Keratinocyte (primary cell): ENCODE data around the gene MAMDC2. TPM values are rescaled to one million over a fixed set of nuclear protein-coding genes. Genes with fewer than 3 reads are reported as not detected.

Experiments used
- DNase-seq: peaks from one replicate; pipeline ENCODE4 v3.0.0-alpha.2; 2011; ENCODE audit warnings: low read depth, missing footprints, low spot score
- FAIRE-seq: peaks from 2 replicates; lab custom pipeline; 2011; peaks lifted over from hg19 to GRCh38; lab: Jason Lieb, UNC
- H2AFZ ChIP-seq: 2 replicates; pipeline ENCODE4 v1.6.0; 2012; ENCODE audit warnings: low read length, control low read depth, inconsistent platforms; ENCODE audit not compliant: control insufficient read depth
- H3K27ac ChIP-seq: 2 replicates; pipeline ENCODE4 v1.5.1; 2011; ENCODE audit warnings: low read length; ENCODE audit not compliant: control insufficient read depth, insufficient read depth
- H3K27me3 ChIP-seq: 3 replicates; pipeline ENCODE4 v1.6.0; 2011; ENCODE audit warnings: low read length; ENCODE audit not compliant: control insufficient read depth, insufficient read depth; ENCODE audit errors: extremely low read depth
- H3K36me3 ChIP-seq, 2 experiments: 2 replicates in 1 of 2; 3 replicates in 1 of 2; pipeline ENCODE4 v1.5.1; 2011; ENCODE audit warnings: low read length in 2 of 2, mild to moderate bottlenecking in 1 of 2; ENCODE audit not compliant: control insufficient read depth in 2 of 2, insufficient read depth in 2 of 2; ENCODE audit errors: extremely low read depth in 1 of 2
- H3K4me1 ChIP-seq: 3 replicates; pipeline ENCODE4 v1.5.1; 2011; ENCODE audit warnings: low read length; ENCODE audit not compliant: control insufficient read depth, insufficient read depth; ENCODE audit errors: extremely low read depth
- H3K4me2 ChIP-seq: 3 replicates; pipeline ENCODE4 v1.6.0; 2011; ENCODE audit warnings: low read depth, low read length; ENCODE audit not compliant: control insufficient read depth, insufficient read depth; ENCODE audit errors: extremely low read depth
- H3K4me3 ChIP-seq, 3 experiments: fragments of 200-600 bp in 1 of 3; sonication (generic) in 1 of 3; 2 replicates in 2 of 3; 3 replicates in 1 of 3; pipeline ENCODE4 v1.5.1; 2011 to 2016; ENCODE audit warnings: low read length in 3 of 3, mild to moderate bottlenecking in 3 of 3, control low read depth in 2 of 3, inconsistent platforms in 1 of 3, low read depth in 1 of 3, mixed read lengths in 1 of 3, mixed run types in 1 of 3, moderate library complexity in 1 of 3; ENCODE audit not compliant: control insufficient read depth in 2 of 3, insufficient read depth in 2 of 3; ENCODE audit errors: extremely low read depth in 1 of 3
- H3K79me2 ChIP-seq: 2 replicates; pipeline ENCODE4 v1.6.0; 2012; ENCODE audit warnings: low read length; ENCODE audit not compliant: control insufficient read depth, insufficient read depth
- H3K9ac ChIP-seq: 3 replicates; pipeline ENCODE4 v1.6.0; 2011; ENCODE audit warnings: low read length; ENCODE audit not compliant: control insufficient read depth, insufficient read depth; ENCODE audit errors: extremely low read depth
- H3K9me1 ChIP-seq: 3 replicates; pipeline ENCODE4 v1.6.0; 2011; ENCODE audit warnings: low read length; ENCODE audit not compliant: control insufficient read depth, insufficient read depth; ENCODE audit errors: extremely low read depth
- H3K9me3 ChIP-seq: 2 replicates; pipeline ENCODE4 v1.5.1; 2012; ENCODE audit warnings: low read depth, low read length; ENCODE audit not compliant: control insufficient read depth
- H4K20me1 ChIP-seq: 3 replicates; pipeline ENCODE4 v1.6.0; 2011; ENCODE audit warnings: low read length; ENCODE audit not compliant: control insufficient read depth, insufficient read depth; ENCODE audit errors: extremely low read depth
- CTCF ChIP-seq, 3 experiments: IDR thresholded peaks in 1 of 3; conservative IDR thresholded peaks in 1 of 3; optimal IDR thresholded peaks in 1 of 3; 2 replicates in 2 of 3; 3 replicates in 1 of 3; pipeline versions ENCODE3 to v1.5.1; 2011; ENCODE audit warnings: low read length in 3 of 3, mild to moderate bottlenecking in 3 of 3, moderate library complexity in 2 of 3, control low read depth in 1 of 3, inconsistent platforms in 1 of 3; ENCODE audit not compliant: insufficient read depth in 2 of 3; ENCODE audit errors: extremely low read depth in 1 of 3
- EZH2 ChIP-seq: IDR thresholded peaks from one replicate; pipeline ENCODE4 v1.6.1; 2012; ENCODE audit warnings: inconsistent platforms, mild to moderate bottlenecking, low read length, moderate library complexity
- dilution Hi-C: fragments of 300-500 bp; cut with MboI; formaldehyde crosslinking; loops from one replicate; pipeline ENCODE4 v1.7.0; 2020; ENCODE audit warnings: low sequenced_read_pairs; ENCODE audit not compliant: extremely low pct_ligation_motif_present
- polyA plus RNA-seq, 5 experiments: library from polyadenylated mRNA; depleted of rRNA in 3 of 5; stranded (reverse) in 3 of 5; stranded (forward) in 1 of 5; unstranded in 1 of 5; fragments of >200 nt; gene quantifications; 1 replicate in 1 of 5; 2 replicates in 3 of 5; 3 replicates in 1 of 5; pipeline versions ENCODE4 v1.2.1 to v1.2.3, GENCODE V29; 2011 to 2012; ENCODE audit warnings: missing spikeins in 2 of 5, low read depth in 1 of 5, low replicate concordance in 1 of 5

The MAMDC2 gene
- polyA plus RNA-seq, 1 donor (not counting 4 experiments of a cell fraction or from before 2014, with no cell fraction given) = 4.2 TPM

GRCh38 chr9:70031141-70031545, 12.5 kb upstream of the MAMDC2 start:
- Histone ChIP-seq H4K20me1 (no peaks in the 10 kb centered on the region), H3K4me1 (peaks cover 15% of the 10 kb centered on the region), H3K27ac (peak overlapping the region; percentile 41), H3K79me2 (no peaks in the 10 kb centered on the region), H3K4me2 (peak overlapping the region; percentile 1), H3K27me3 (no peaks in the 10 kb centered on the region), H3K9me3 (no peaks in the 10 kb centered on the region), H3K9me1 (no peaks in the 10 kb centered on the region), H3K4me3 (no peak overlapping the region), H2AFZ (no peak overlapping the region), H3K36me3 (no peaks in the 10 kb centered on the region), H3K9ac (no peak overlapping the region)
- peak; percentile 64 for FAIRE-seq
- DNase-seq = no peak
- dilution Hi-C loops = no loop called here
- TF ChIP-seq EZH2 (no peak), CTCF (optimal IDR thresholded peaks at IDR 0.05 in 1 of 3, IDR thresholded peaks at IDR 0.05 in 1 of 3, conservative IDR thresholded peaks at IDR 0.05 in 1 of 3; ENCODE audit: extremely low read depth in 1 of 3, insufficient read depth in 2 of 3, low read length in 3 of 3) (no peak)

GRCh38 chr9:70034271-70034711, 9.4 kb upstream of the MAMDC2 start:
- DNase-seq = no peak
- no peaks in the 10 kb centered on the region for H4K20me1 ChIP-seq
- no peaks in the 10 kb centered on the region for H3K9me3 ChIP-seq
- H3K27me3 ChIP-seq = no peaks in the 10 kb centered on the region
- no peak overlapping the region for H3K4me2 ChIP-seq
- H3K79me2 ChIP-seq = no peaks in the 10 kb centered on the region
- H3K27ac ChIP-seq = no peak overlapping the region
- dilution Hi-C loops = no loop called here
- H3K9me1 ChIP-seq = no peaks in the 10 kb centered on the region
- no peak overlapping the region for H3K4me3 ChIP-seq
- peaks cover 15% of the 10 kb centered on the region for H3K4me1 ChIP-seq
- TF ChIP-seq CTCF (optimal IDR thresholded peaks at IDR 0.05 in 1 of 3, IDR thresholded peaks at IDR 0.05 in 1 of 3, conservative IDR thresholded peaks at IDR 0.05 in 1 of 3; ENCODE audit: extremely low read depth in 1 of 3, insufficient read depth in 2 of 3, low read length in 3 of 3) = no peak
- no peak for TF ChIP-seq EZH2
- H3K36me3 ChIP-seq = no peaks in the 10 kb centered on the region
- FAIRE-seq = peak; percentile 59
- H2AFZ ChIP-seq = no peak overlapping the region
- no peak overlapping the region for H3K9ac ChIP-seq
